H1 (cell line): Measurements from ENCODE around the gene CDYL2.
"Not testable (repeated sequence)": the region's sequence is repeated elsewhere in the genome, so short reads cannot be mapped to it uniquely, and the experiment has no call there.

Experiments
- POLR2AphosphoS5 ChIP-seq: IDR thresholded peaks from 2 replicates; pipeline ENCODE4 v1.6.1; 2011; ENCODE audit warnings: low read depth, low read length
- TF ChIP-seq, protein P1 (sequence below), 3 experiments: IDR thresholded peaks; 1 replicate in 2 of 3; 2 replicates in 1 of 3; pipeline versions ENCODE4 v1.5.1 to v1.6.1; 2011; ENCODE audit warnings: low read length in 3 of 3, mild to moderate bottlenecking in 3 of 3, inconsistent platforms in 2 of 3, low read depth in 1 of 3, moderate library complexity in 1 of 3; ENCODE audit not compliant: insufficient read depth in 1 of 3; ENCODE audit errors: control extremely low read depth in 1 of 3
- TF ChIP-seq, protein P2 (sequence below): IDR thresholded peaks from 2 replicates; pipeline ENCODE4 v1.6.1; 2011; ENCODE audit warnings: low read depth, mild to moderate bottlenecking, low read length; ENCODE audit not compliant: insufficient read depth

DNA sequence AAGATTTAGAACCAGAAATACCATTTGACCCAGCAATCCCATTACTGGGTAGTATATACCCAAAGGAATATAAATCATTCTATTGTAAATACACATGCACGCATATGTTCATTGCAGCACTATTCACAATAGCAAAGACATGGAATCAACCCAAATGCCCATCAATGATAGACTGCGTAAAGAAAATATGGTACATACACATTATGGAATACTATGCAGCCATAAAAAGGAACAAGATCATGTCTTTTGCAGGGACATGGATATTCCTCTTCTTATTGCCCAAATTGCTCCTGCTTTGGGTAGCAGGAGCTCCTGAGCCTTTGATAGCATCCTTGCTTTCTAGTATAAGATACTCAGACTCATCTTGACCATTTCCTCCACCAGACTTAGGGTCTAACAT, 10.9 kb upstream of the CDYL2 start:
- TF ChIP-seq, protein P1, sequence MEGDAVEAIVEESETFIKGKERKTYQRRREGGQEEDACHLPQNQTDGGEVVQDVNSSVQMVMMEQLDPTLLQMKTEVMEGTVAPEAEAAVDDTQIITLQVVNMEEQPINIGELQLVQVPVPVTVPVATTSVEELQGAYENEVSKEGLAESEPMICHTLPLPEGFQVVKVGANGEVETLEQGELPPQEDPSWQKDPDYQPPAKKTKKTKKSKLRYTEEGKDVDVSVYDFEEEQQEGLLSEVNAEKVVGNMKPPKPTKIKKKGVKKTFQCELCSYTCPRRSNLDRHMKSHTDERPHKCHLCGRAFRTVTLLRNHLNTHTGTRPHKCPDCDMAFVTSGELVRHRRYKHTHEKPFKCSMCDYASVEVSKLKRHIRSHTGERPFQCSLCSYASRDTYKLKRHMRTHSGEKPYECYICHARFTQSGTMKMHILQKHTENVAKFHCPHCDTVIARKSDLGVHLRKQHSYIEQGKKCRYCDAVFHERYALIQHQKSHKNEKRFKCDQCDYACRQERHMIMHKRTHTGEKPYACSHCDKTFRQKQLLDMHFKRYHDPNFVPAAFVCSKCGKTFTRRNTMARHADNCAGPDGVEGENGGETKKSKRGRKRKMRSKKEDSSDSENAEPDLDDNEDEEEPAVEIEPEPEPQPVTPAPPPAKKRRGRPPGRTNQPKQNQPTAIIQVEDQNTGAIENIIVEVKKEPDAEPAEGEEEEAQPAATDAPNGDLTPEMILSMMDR (IDR thresholded peaks at IDR 0.05; ENCODE audit: control extremely low read depth in 1 of 3, insufficient read depth in 1 of 3, low read depth in 1 of 3, low read length in 3 of 3), result not testable (repeated sequence)
- TF ChIP-seq, protein P2, sequence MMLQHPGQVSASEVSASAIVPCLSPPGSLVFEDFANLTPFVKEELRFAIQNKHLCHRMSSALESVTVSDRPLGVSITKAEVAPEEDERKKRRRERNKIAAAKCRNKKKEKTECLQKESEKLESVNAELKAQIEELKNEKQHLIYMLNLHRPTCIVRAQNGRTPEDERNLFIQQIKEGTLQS, result not testable (repeated sequence)
- TF ChIP-seq POLR2AphosphoS5, result not testable (repeated sequence)
